ENCODE data around the gene NDC1. TPM values are rescaled to one million over a fixed set of nuclear protein-coding genes. Genes with fewer than 3 reads are reported as not detected.
"Not testable (repeated sequence)": the region's sequence is repeated elsewhere in the genome, so short reads cannot be mapped to it uniquely, and the experiment has no call there.

NDC1 gene
- total and polyA plus RNA-seq, 10 donors = 5.2 to 18.2 (median 9.0) TPM

- peaks cover 2 to 90% (median 42%) of the 10 kb centered on the region in 6 donors for H3K36me3 ChIP-seq
These were observed 15.2 kb downstream of the NDC1 start for GRCh38 chr1:53822931-53823330.

GRCh38 chr1:53821380-53821779 lies 16.7 kb downstream of the NDC1 start:
- Histone ChIP-seq H3K27ac (no peak overlapping the region), H3K27me3 (replicated peaks in 1 of 7) (no peaks in the 10 kb centered on the region), H3K4me3 (no peak overlapping the region), H3K36me3 (peaks cover 0 to 90% (median 43%) of the 10 kb centered on the region in 6 donors), H3K9me3 (no peaks in the 10 kb centered on the region), H3K4me1 (no peaks in the 10 kb centered on the region)
- TF ChIP-seq CTCF (IDR thresholded peaks at IDR 0.05 in 8 of 11, conservative IDR thresholded peaks at IDR 0.05 in 3 of 11) = no peak
- TF ChIP-seq POLR2AphosphoS5 (IDR thresholded peaks at IDR 0.05) = no peak
- TF ChIP-seq POLR2A (IDR thresholded peaks at IDR 0.05) = no peak
- intact Hi-C loops (cut with DNase I; ENCODE audit: low total_unique reads) = no loop called here
- 94 to 97% (median 95%) methylated on average over 5 of the region's 5 CpGs for WGBS, 5 donors
- DNase-seq = no peak

More at GRCh38 chr1:53822931-53823330, 15.2 kb downstream of the NDC1 start:
- intact Hi-C loops (cut with DNase I; ENCODE audit: low total_unique reads) = no loop called here
- Histone ChIP-seq H3K9me3 (no peaks in the 10 kb centered on the region), H3K4me3 (no peak overlapping the region), H3K4me1 (no peaks in the 10 kb centered on the region), H3K27ac (no peak overlapping the region), H3K27me3 (replicated peaks in 1 of 7) (no peaks in the 10 kb centered on the region)
- no peak for DNase-seq
- 71 to 92% (median 86%) methylated on average over 3 of the region's 3 CpGs for WGBS, 5 donors
- TF ChIP-seq POLR2A (IDR thresholded peaks at IDR 0.05) (no peak), POLR2AphosphoS5 (IDR thresholded peaks at IDR 0.05) (no peak), CTCF (IDR thresholded peaks at IDR 0.05 in 8 of 11, conservative IDR thresholded peaks at IDR 0.05 in 3 of 11) (no peak)

- no peak overlapping the region for H3K27ac ChIP-seq
These were observed 18.7 kb downstream of the NDC1 start for GRCh38 chr1:53819387-53819786.

GRCh38 chr1:53816584-53816983 lies 21.5 kb downstream of the NDC1 start:
- H3K4me1 ChIP-seq; H3K4me3 ChIP-seq; intact Hi-C loops (cut with DNase I; ENCODE audit: low total_unique reads); H3K27me3 ChIP-seq (replicated peaks in 1 of 7); DNase-seq; H3K27ac ChIP-seq; H3K9me3 ChIP-seq: not testable (repeated sequence)
- peaks cover 0 to 95% (median 22%) of the 10 kb centered on the region in 6 donors for H3K36me3 ChIP-seq
- WGBS, 5 donors = 95 to 100% (median 97%) methylated on average over 1 of the region's 1 CpG

More at GRCh38 chr1:53819387-53819786, 18.7 kb downstream of the NDC1 start:
- no peak for DNase-seq
- Histone ChIP-seq H3K27me3 (replicated peaks in 1 of 7) (no peaks in the 10 kb centered on the region), H3K4me3 (no peak overlapping the region), H3K36me3 (peaks cover 0 to 85% (median 28%) of the 10 kb centered on the region in 6 donors), H3K4me1 (no peaks in the 10 kb centered on the region), H3K9me3 (no peaks in the 10 kb centered on the region)
- intact Hi-C loops (cut with DNase I; ENCODE audit: low total_unique reads) = no loop called here
- TF ChIP-seq POLR2AphosphoS5 (IDR thresholded peaks at IDR 0.05) (no peak), POLR2A (IDR thresholded peaks at IDR 0.05) (no peak), CTCF (IDR thresholded peaks at IDR 0.05 in 8 of 11, conservative IDR thresholded peaks at IDR 0.05 in 3 of 11) (no peak)

- intact Hi-C loops (cut with DNase I; ENCODE audit: low total_unique reads); H3K4me1 ChIP-seq; H3K4me3 ChIP-seq; H3K27me3 ChIP-seq (replicated peaks in 1 of 7); H3K9me3 ChIP-seq; H3K27ac ChIP-seq; DNase-seq: not testable (repeated sequence)
- H3K36me3 ChIP-seq = peaks cover 0 to 95% (median 24%) of the 10 kb centered on the region in 6 donors
- WGBS, 5 donors = 56 to 85% (median 72%) methylated on average over 1 of the region's 1 CpG
These were observed 22.6 kb downstream of the NDC1 start for GRCh38 chr1:53815484-53815883.

Measured in spleen (tissue), 11 donors.